Esophagus mucosa (tissue), 1 donor: ENCODE data around the gene NDOR1. TPM values are rescaled to one million over a fixed set of nuclear protein-coding genes. Genes with fewer than 3 reads are reported as not detected.
"Not testable (repeated sequence)": the region's sequence is repeated elsewhere in the genome, so short reads cannot be mapped to it uniquely, and the experiment has no call there.

Experiments used
- ATAC-seq: fragments of 200-7000 bp; cut with Tn5 transposase; one replicate; pipeline ENCODE4 v1.9.1; 2020
- total RNA-seq: library from RNA; stranded (reverse); gene quantifications from one replicate; pipeline ENCODE4 v1.2.4, GENCODE V29; 2023
- donor health status: DM: yes; HTN: yes; CAD: no.

The NDOR1 gene
- total RNA-seq, 1 donor from 2014 or later: 8.6 TPM

- peak; percentile 0 for ATAC-seq
Measured at GRCh38 chr9:137233143-137233980, 27.9 kb downstream of the NDOR1 start.

- ATAC-seq: no peak
Measured at GRCh38 chr9:137234055-137234697, 28.7 kb downstream of the NDOR1 start.

- no peak for ATAC-seq
Measured at GRCh38 chr9:137234758-137235423, 29.4 kb downstream of the NDOR1 start.

GRCh38 chr9:137235424-137236237 is 30.1 kb downstream of the NDOR1 start:
- ATAC-seq: no peak

- peak; percentile 42 for ATAC-seq
Measured at GRCh38 chr9:137236238-137236935, 30.9 kb downstream of the NDOR1 start.

- ATAC-seq: no peak
Measured at GRCh38 chr9:137236936-137237421, 31.5 kb downstream of the NDOR1 start.

GRCh38 chr9:137237759-137238726 is 32.5 kb downstream of the NDOR1 start:
- no peak for ATAC-seq

GRCh38 chr9:137239541-137240200 is 34.2 kb downstream of the NDOR1 start:
- not testable (repeated sequence) for ATAC-seq

- ATAC-seq: peak; percentile 38
Measured at GRCh38 chr9:137240318-137240840, 34.9 kb downstream of the NDOR1 start.

- peak; percentile 77 for ATAC-seq
Measured at GRCh38 chr9:137240841-137241489, 35.5 kb downstream of the NDOR1 start, which contains the start of gene TUBB4B. TSS of gene TUBB4B (plus strand) at chr9:137241287. CDS start at chr9:137241361, 74 bp downstream.

GRCh38 chr9:137241490-137242268 is 36.2 kb downstream of the NDOR1 start:
- peak; percentile 35 for ATAC-seq

- ATAC-seq: no peak
Measured at GRCh38 chr9:137242269-137243203, 37.0 kb downstream of the NDOR1 start.

GRCh38 chr9:137243266-137243625 is 37.7 kb downstream of the NDOR1 start:
- ATAC-seq: not testable (repeated sequence)

GRCh38 chr9:137243626-137244485 is 38.4 kb downstream of the NDOR1 start:
- ATAC-seq: no peak

GRCh38 chr9:137244486-137245449 is 39.3 kb downstream of the NDOR1 start:
- no peak for ATAC-seq
